Measurements from ENCODE around the gene CUL7.
"Not testable (repeated sequence)": the region's sequence is repeated elsewhere in the genome, so short reads cannot be mapped to it uniquely, and the experiment has no call there.

Gene CUL7

DNA sequence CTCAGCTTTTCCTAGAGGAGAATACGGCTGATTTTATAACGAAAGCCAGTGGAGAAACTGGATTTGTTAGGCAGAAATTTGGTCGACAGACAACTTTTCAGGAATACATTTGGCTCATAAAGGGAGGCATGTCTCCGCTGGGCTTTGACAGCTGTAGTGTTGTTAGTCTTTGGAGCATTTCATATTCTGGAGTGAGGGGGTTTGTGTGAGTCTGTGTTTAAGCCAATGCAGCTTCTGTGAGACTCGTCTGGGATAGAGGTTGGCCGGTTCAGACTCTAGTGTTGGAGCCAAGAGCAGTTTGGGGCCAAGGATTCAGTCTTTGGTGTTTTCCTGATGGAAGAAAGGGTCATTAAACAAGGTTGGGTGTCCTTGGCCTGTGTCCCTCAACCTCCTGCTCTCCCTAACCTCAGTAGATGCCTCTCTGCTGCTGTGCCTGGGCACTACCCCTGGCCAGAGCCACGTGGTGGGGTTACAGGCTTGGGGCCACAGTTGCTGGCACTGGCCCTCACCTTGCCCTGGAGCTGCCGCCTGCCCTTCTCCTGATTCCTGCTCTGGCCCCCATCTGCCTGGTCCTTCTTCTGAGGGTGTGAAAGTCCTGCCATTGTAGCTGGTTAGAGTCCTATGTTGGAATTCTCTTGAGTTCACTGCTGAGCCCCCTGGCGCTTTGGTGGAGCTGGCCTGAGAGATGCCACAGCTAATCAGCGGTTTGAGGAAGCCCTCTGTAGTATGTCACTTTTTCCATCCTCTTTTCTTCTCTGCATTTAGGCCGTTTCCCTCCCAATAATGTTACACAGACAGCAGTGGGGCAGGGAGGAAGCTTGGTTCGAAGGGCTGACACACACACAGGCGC lies 29.4 kb upstream of the CUL7 start:
- H3K27me3 Mint-ChIP-seq (ENCODE audit: low read depth) = peaks cover 3% of the 10 kb centered on the region
- peaks cover 5% of the 10 kb centered on the region for H3K36me3 Mint-ChIP-seq (ENCODE audit: low read depth)
- H3K4me1 Mint-ChIP-seq = peaks cover 71% of the 10 kb centered on the region
- H3K9me3 Mint-ChIP-seq = no peaks in the 10 kb centered on the region
- H3K27ac Mint-ChIP-seq = peak overlapping the region; percentile 59 to 90 (median 89)
- H3K4me3 Mint-ChIP-seq = peak overlapping the region in 1 of 3 experiments; percentile 70
- TF ChIP-seq, protein P1, sequence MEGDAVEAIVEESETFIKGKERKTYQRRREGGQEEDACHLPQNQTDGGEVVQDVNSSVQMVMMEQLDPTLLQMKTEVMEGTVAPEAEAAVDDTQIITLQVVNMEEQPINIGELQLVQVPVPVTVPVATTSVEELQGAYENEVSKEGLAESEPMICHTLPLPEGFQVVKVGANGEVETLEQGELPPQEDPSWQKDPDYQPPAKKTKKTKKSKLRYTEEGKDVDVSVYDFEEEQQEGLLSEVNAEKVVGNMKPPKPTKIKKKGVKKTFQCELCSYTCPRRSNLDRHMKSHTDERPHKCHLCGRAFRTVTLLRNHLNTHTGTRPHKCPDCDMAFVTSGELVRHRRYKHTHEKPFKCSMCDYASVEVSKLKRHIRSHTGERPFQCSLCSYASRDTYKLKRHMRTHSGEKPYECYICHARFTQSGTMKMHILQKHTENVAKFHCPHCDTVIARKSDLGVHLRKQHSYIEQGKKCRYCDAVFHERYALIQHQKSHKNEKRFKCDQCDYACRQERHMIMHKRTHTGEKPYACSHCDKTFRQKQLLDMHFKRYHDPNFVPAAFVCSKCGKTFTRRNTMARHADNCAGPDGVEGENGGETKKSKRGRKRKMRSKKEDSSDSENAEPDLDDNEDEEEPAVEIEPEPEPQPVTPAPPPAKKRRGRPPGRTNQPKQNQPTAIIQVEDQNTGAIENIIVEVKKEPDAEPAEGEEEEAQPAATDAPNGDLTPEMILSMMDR (IDR thresholded peaks at IDR 0.05; ENCODE audit: unreplicated experiment in 3 of 3) = no peak

GRCh38 chr6:43081922-43082321 lies 28.3 kb upstream of the CUL7 start:
- H3K27ac Mint-ChIP-seq = peak overlapping the region in 1 of 3 experiments; percentile 44
- H3K4me3 Mint-ChIP-seq = peak overlapping the region in 1 of 3 experiments; percentile 42
- not testable (repeated sequence) for H3K27me3 Mint-ChIP-seq (ENCODE audit: low read depth); H3K9me3 Mint-ChIP-seq; H3K36me3 Mint-ChIP-seq (ENCODE audit: low read depth)
- H3K4me1 Mint-ChIP-seq = peaks cover 71% of the 10 kb centered on the region

GRCh38 chr6:43081043-43081442 lies 27.4 kb upstream of the CUL7 start:
- peak overlapping the region; percentile 27 to 73 (median 65) for H3K27ac Mint-ChIP-seq
- peak overlapping the region; percentile 46 to 60 (median 48) for H3K4me3 Mint-ChIP-seq
- peaks cover 3% of the 10 kb centered on the region for H3K27me3 Mint-ChIP-seq (ENCODE audit: low read depth)
- H3K36me3 Mint-ChIP-seq (ENCODE audit: low read depth) = peaks cover 5% of the 10 kb centered on the region
- no peaks in the 10 kb centered on the region for H3K9me3 Mint-ChIP-seq
- peaks cover 62% of the 10 kb centered on the region for H3K4me1 Mint-ChIP-seq
- TF ChIP-seq, protein P1 (IDR thresholded peaks at IDR 0.05; ENCODE audit: unreplicated experiment in 3 of 3) = no peak

DNA sequence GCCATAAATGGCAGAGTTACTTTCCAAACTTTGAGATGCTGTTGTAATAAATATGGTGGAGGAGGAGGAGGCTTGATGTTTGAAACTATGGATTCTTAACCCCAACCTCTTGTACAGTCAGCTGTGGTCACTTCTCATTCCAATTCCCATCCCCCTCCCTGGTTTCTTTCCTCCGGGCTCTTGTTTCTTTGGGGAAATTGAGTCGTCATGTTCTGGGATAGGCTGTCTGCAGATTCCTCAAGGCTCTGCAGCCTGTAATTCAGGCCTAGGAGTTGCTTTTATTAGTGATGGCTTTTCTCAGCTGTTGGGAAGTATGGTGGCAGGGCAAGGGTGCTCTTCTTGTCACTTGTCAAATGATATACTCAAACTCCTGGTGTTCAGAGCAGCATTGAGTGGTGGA lies 25.0 kb upstream of the CUL7 start:
- TF ChIP-seq, protein P1 (IDR thresholded peaks at IDR 0.05; ENCODE audit: unreplicated experiment in 3 of 3) = no peak
- Mint-ChIP-seq H3K4me3 (peak overlapping the region; percentile 74 to 88 (median 82)), H3K27me3 (ENCODE audit: low read depth) (peaks cover 3% of the 10 kb centered on the region), H3K36me3 (ENCODE audit: low read depth) (peaks cover 11% of the 10 kb centered on the region), H3K9me3 (no peaks in the 10 kb centered on the region), H3K27ac (peak overlapping the region; percentile 89 to 90 (median 90)), H3K4me1 (peaks cover 71% of the 10 kb centered on the region)

DNA sequence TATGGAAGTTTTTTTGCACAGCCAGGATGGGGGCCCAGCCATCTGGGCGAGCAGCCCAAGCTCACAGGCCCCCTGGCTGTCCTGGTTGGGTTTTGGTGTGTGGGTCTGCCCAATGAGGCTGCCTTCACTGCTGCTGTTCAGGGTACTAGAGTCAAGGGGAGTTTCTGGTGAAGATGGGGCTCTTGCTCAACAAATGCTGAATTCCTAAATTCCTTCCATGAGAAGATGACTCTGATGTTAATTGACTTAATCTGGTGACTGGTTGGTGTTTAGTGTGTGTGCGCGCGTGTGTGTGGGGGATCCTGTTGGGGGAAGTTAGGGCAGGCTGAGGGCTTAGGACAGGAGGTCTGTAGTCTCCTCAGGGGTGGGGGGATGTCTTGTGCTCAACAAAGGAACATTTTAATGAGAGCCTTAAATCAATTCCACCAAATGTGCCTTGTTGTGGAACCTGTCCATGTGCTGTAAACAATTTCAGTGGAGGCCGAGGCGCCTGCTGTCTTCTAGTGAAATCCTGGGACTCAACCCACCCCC lies 24.4 kb upstream of the CUL7 start:
- peaks cover 3% of the 10 kb centered on the region for H3K27me3 Mint-ChIP-seq (ENCODE audit: low read depth)
- no peaks in the 10 kb centered on the region for H3K9me3 Mint-ChIP-seq
- peak overlapping the region; percentile 74 to 88 (median 82) for H3K4me3 Mint-ChIP-seq
- peaks cover 66% of the 10 kb centered on the region for H3K4me1 Mint-ChIP-seq
- TF ChIP-seq, protein P1 (IDR thresholded peaks at IDR 0.05; ENCODE audit: unreplicated experiment in 3 of 3) = no peak
- H3K27ac Mint-ChIP-seq = peak overlapping the region; percentile 89 to 90 (median 90)
- peaks cover 15% of the 10 kb centered on the region for H3K36me3 Mint-ChIP-seq (ENCODE audit: low read depth)

- peak overlapping the region; percentile 89 to 90 (median 90) for H3K27ac Mint-ChIP-seq
- H3K4me3 Mint-ChIP-seq = peak overlapping the region; percentile 74 to 88 (median 82)
- peaks cover 22% of the 10 kb centered on the region for H3K36me3 Mint-ChIP-seq (ENCODE audit: low read depth)
- H3K4me1 Mint-ChIP-seq = peaks cover 65% of the 10 kb centered on the region
- H3K9me3 Mint-ChIP-seq = no peaks in the 10 kb centered on the region
- TF ChIP-seq, protein P1 (IDR thresholded peaks at IDR 0.05; ENCODE audit: unreplicated experiment in 3 of 3) = no peak
- no peaks in the 10 kb centered on the region for H3K27me3 Mint-ChIP-seq (ENCODE audit: low read depth)
Measured at GRCh38 chr6:43077333-43077809, 23.7 kb upstream of the CUL7 start.
